Measurements from ENCODE around the gene ORM2.
"Not testable (repeated sequence)": the region's sequence is repeated elsewhere in the genome, so short reads cannot be mapped to it uniquely, and the experiment has no call there.

ORM2 gene

DNA sequence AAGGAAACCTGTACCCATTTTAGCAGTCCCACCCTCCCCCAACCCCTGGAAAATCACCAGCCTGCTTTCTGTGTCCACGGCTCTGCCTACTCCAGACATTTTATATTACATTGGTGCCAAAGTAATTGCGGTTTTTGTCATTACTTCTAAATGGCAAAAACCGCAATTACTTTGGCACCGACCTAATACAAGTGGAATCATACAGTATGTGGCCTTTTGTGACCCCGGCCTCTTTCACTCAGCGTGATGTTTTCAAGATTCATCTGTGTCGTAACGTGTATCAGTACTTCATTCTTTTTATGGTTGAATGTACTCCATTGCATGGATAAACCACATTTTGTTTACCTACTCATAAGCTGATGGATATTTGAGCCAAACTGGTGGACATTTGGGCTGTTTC lies 16.5 kb upstream of the ORM2 start:
- no peak for DNase-seq (ENCODE audit: low read depth in 1 of 2, low spot score in 1 of 2)

DNA sequence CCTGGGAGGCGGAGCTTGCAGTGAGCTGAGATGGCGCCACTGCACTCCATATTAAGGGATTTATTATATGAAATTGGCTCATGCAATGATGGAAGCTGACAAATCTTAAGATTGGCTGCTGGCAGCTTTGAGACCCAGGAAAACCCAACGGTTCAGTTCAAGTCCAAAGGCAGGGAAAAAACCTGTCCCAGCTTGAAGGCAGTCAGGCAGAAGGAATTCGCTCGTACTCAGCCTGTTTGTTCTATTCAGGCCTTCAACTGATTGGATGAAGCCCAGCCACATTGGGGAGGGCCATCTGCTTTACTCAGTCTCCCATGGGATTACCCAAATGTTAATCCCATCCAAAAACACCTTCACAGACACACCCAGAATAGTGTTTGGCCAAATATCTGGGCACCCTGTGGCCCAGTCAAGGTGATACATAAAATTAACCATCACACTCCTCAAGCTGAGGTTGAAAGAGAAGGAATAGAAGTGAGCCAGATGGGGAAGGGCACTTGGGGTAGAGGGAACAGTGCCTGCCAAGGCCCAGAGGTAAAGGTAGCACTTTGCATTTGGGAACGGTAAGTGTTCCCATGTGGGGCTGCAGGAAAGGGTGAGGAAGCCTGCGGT lies 15.3 kb upstream of the ORM2 start:
- no peak for DNase-seq (ENCODE audit: low read depth in 1 of 2, low spot score in 1 of 2)

DNA sequence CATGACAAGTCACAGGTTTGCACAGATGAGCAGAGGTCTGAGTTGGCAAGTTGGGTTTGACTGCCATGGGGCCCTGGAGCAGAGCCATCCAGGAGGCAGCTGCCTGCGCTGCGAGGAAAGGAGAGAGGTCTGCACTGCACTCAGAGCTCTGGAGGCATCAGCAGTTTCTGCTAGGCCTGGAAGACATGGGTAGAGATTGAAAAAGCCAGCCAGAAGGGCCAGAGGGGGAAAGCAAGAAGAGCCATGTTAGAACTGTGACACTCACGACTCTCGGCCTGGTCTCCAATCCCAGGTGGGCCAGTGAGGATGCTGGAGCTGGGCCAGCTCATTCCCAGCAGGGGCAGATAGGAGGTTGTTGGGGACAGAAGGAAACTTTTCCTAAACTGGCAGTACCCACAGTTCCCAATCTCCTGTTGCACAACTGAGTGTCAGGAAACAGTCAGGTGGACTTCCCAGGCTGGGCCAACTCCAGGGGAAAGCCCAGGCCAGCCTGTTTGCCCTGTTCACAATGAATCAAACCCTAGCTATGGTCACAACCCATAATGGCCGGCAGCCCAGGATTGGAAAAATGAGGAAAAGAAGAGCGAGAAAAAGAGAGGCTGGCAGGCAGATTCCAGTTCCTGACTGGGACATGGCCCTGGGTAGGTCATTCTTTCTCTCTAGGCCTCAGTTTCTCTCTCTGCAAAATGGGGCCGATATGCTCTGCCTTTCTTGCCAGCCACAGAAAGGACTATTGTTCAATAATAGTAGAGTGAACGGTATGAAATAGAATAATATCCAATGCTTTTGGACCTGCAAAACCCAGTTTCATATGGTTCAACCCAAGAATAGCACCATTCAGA lies 14.6 kb upstream of the ORM2 start:
- no peak for DNase-seq (ENCODE audit: low read depth in 1 of 2, low spot score in 1 of 2)

DNA sequence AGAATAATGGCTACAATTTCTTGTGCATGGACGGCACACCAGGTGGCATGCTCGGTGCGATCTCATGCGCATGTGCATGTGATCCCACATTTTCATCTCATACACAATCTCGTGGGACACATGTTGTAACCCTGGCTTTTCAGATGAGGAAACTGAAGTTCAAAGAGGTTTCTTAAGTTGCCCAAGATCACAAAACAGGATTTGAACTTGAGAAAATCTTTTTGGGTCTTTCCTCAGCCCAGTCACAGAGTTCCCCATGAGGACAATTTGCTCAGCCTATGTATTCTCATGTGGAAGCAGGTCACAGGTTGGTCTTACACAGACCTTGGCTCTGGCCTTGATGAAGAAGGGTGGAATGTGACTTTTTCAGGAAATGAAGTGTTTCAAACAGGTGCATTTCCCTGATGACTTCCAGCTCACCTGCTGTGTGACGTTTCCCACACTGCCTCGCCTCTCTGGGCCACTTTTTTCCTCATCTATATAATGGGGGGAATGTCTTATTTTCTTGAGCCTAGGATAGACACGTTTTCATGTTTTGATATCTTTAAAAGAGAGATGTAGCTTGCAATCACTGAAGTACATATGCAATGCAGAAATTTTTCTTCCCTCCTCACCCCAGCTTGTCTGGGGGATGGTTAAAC lies 13.8 kb upstream of the ORM2 start:
- no peak for DNase-seq (ENCODE audit: low read depth in 1 of 2, low spot score in 1 of 2)

DNA sequence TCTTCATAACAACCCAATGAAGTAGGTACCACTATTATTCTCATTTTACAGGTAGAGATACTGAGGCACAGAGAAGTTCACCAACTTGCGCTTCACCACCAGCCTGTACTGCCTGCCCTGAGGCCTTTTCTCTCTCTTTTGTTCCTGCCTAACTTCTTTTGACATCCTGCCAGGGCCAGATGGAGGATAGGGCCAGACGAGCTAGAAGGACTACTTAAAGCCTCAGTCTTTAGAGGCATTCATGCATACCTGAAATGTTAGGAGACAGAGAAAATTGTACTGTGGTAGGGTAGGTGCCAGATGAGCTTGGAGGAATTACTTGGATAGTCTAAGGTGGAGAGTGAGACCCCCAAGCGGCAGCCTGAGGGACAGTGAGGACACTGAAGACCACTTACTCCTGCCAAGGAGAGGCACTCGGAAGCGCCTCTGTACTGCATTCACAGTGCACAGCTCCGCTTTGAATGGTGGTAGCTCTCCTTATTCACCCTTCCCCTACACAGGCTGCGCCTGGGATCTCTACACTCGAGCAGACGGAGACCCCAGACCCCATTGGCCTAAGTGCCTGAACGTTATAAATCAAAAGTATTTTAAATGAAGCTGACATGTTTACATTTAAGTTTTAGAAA lies 13.0 kb upstream of the ORM2 start:
- DNase-seq (ENCODE audit: low read depth in 1 of 2, low spot score in 1 of 2) = no peak

DNA sequence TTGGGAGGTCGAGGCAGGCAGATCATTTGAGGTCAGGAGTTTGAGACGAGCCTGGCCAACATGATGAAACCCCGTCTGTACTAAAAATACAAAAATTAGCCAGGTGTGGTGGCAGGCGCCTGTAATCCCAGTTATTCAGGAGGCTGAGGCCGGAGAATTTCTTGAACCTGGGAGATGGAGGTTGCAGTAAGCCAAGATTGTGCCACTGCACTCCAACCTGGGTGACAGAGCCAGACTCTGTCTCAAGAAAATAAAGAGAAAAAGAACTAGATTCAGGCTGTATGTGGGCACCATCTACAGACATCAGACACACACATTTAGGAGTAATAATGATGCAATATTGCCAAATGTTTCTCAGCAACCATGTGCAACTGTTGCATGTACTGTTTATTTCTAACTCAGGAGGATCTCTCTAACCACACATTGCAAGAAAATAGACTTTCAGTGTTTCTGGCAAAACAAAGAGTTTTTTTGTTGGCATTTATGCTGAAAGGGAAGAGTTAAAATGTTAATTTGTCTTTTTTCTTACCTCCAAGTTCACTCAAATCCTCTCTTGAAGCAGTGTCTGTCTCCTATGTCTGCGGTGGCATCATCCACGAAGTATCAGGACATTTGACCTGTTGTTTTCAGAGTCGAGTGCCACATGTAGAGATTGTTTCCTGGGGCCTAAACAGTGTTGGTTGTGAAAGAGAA lies 11.9 kb upstream of the ORM2 start:
- no peak for DNase-seq (ENCODE audit: low read depth in 1 of 2, low spot score in 1 of 2)

DNA sequence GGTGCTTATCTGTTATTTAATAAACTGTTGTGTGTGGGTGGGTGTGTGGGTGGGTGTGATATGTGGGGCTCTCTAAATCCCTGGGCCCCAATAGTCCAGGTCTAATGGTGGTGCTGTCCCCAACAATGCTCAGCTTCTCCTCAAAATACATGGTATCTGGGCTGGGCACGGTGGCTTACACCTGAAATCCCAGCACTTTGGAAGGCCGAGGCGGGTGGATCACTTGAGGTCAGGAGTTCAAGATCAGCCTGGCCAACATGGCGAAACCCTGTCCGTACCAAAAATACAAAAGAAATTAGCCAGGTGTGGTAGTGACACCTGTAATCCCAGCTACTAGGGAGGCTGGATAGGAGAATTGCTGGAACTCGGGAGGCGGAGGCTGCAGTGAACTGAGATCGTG lies 11.3 kb upstream of the ORM2 start:
- DNase-seq (ENCODE audit: low read depth in 1 of 2, low spot score in 1 of 2) = no peak

DNA sequence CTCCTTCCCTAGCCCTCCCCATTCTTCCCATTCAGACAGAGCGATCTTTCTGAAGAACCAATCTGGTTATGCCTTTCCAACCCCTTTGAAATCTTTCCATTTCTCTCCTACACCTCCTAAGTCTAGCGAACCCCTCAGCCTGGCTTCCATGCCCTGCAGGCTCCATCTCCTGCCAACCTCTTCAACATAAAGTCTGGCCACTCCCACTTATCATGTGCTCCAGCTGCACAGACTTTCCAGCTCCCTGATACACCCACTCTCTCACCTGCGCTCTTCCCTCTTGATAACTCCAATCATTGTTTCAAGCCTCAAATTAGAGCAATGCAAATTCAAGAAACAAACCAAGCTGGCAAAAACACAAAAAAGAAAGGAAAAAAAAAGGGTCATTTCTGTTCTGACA lies 10.5 kb upstream of the ORM2 start:
- DNase-seq (ENCODE audit: low read depth in 1 of 2, low spot score in 1 of 2) = no peak

DNA sequence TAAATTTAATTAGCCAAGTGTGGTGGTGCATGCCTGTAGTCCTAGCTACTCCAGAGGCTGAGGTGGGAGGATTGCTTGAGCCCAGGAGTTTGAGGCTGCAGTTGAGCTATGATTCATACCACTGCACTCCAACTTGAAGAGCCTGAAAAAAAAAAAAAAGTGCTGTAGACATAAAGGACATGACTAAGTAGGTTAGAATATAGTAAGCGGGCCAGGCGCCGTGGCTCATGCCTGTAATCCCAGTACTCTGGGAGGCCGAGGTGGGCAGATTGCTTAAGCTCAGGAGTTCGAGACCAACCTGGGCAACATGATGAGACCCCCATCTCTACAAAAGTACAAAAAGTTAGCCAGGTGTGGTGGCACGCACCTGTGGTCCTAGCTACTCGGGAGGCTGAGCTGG lies 9.0 kb upstream of the ORM2 start:
- DNase-seq (ENCODE audit: low read depth in 1 of 2, low spot score in 1 of 2) = not testable (repeated sequence)

DNA sequence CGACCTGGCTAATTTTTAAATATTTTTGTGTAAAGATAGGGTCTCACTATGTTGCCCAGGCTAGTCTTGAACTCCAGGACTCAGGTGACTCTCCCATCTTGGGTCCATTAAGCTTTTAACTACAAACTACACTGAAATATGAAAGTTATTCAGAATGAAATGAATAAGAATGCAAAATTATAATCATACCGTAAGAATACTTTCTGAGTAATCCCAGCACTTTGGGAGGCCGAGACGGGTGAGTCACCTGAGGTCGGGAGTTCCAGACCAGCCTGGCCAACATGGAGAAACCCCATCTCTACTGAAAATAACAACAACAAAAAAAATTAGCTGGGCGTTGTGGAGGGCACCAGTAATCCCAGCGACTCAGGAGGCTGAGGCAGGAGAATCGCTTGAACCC lies 7.9 kb upstream of the ORM2 start:
- DNase-seq (ENCODE audit: low read depth in 1 of 2, low spot score in 1 of 2) = no peak

DNA sequence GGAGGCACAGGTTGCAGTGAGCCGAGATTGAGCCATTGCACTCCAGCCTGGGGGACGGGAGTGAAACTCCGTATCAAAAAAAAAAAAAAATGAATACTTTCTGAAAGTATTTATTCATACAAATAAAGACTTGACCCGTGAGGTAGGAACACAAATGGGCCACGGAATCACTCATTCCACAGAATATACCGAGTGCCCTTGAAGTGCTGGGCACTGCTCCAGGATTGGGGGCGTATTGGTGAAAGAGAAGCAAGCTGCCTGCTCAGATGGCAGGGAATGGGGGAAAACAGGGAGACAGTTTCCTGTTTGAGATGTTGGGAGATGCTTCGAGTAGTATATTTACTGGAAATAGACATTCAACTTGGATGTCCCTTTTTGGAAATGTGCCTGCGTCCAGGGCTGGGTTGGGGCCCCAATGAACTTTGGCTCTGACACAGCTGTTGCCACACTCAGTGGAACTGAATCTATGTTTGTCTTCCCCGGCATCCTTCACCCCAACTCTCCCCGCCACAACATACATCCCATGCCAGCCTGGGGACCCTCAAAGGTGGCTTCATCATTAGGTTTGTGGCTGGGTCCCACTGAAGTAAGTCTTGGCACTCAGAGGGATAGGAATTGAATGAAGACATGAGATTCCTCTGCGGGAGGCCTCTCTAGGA lies 7.4 kb upstream of the ORM2 start:
- not testable (repeated sequence) for DNase-seq (ENCODE audit: low read depth in 1 of 2, low spot score in 1 of 2)

DNA sequence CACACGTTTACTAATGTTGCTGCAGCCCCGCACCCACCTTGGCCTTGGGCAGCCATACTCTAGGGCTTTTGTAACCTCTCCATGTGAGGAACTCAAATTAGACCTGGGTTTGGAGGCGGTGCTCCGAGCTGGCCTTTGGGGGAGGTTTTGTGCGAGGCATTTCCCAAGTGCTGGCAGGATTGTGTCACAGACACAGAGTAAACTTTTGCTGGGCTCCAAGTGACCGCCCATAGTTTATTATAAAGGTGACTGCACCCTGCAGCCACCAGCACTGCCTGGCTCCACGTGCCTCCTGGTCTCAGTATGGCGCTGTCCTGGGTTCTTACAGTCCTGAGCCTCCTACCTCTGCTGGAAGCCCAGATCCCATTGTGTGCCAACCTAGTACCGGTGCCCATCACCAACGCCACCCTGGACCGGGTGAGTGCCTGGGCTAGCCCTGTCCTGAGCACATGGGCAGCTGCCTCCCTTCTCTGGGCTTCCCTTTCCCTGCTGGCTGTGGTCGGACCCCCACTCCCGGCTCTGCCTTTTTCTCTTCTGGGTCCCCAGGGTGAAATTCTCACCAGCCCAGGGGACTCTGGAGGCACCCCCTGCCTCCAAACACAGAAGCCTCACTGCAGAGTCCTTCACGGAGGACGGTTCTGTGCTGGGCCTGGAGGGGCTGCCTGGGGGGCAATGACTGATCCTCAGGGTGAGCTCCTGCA lies 6.7 kb upstream of the ORM2 start, which contains the start of gene ORM1:
Gene ORM1, plus strand, starts transcription at position 268 of the 701 bp plus-strand sequence. Its CDS starts 36 bp downstream, at position 304.
- DNase-seq (ENCODE audit: low read depth in 1 of 2, low spot score in 1 of 2) = not testable (repeated sequence)

DNA sequence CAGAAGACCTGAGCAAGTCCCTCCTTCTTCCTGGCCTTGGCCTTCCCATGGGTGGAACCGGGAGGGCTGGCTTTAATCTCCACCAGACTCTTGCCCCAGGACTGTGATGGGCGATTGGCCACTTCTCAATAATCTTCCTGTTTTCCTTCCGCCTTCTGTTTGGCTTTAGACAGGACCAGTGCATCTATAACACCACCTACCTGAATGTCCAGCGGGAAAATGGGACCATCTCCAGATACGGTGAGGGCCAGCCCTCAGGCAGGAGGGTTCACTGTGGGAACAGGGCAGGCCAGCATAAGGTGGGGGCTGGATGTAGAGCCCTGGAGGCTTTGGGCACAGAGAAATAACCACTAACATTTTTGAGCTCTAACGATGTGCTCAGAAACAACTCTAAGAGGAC lies 5.8 kb upstream of the ORM2 start:
- DNase-seq (ENCODE audit: low read depth in 1 of 2, low spot score in 1 of 2) = not testable (repeated sequence)

DNA sequence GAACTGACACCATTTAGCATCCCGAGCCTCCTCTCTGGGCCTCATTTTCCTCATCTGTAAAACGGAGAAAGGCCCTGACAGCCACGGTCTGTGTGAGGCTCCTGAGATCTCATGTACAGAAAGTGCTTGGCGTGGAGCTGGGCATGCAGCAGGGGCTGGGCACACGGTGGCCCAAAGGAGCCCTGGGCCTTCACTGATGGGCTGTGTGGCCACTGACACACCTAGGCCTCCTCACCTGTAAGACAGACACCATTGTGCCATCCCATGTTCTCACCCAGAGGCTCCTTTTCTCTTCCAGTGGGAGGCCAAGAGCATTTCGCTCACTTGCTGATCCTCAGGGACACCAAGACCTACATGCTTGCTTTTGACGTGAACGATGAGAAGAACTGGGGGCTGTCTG lies 5.2 kb upstream of the ORM2 start:
- no peak for DNase-seq (ENCODE audit: low read depth in 1 of 2, low spot score in 1 of 2)

DNA sequence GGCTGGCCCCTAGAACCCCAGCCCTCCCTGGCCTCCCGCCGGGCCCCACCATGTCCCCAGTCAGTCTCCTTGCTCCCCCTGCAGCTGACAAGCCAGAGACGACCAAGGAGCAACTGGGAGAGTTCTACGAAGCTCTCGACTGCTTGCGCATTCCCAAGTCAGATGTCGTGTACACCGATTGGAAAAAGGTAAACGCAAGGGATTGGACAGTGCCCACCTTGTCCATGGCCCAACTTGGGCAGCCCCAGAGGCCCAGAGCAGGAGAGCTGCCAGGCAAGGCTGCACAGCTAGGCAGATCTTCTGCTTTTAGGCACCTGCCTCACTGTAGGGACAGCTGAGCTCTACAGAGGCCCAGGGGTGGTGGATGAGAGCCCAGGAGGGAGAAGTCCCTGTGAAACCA lies 4.7 kb upstream of the ORM2 start:
- DNase-seq (ENCODE audit: low read depth in 1 of 2, low spot score in 1 of 2) = not testable (repeated sequence)

DNA sequence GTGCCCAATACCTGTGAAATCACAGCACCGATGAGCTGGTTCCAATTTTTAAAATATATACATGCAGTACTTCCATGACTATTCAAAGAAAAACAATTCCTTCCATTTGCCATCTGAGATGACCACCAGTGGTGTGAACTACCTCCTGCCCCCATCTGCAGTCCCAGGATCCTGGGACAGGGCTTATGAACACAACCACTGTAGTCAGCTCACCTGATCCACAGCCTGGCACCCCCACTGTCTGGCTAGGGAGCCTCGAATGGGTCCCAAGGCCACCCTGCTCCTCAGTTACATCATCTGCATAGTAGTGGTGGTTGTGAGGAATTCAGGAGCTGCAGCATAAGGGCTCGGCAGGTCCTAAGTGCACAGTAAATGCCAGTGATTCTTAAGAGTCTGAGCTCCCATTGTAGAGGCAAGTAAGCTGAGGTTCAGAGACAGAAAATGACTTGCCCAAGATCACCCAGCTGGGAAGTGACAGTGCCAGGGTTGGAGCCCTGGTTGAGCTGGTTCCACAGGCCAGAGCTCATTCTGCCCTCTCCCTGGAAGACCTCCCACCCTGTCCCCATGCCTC lies 3.9 kb upstream of the ORM2 start:
- DNase-seq (ENCODE audit: low read depth in 1 of 2, low spot score in 1 of 2) = not testable (repeated sequence)

DNA sequence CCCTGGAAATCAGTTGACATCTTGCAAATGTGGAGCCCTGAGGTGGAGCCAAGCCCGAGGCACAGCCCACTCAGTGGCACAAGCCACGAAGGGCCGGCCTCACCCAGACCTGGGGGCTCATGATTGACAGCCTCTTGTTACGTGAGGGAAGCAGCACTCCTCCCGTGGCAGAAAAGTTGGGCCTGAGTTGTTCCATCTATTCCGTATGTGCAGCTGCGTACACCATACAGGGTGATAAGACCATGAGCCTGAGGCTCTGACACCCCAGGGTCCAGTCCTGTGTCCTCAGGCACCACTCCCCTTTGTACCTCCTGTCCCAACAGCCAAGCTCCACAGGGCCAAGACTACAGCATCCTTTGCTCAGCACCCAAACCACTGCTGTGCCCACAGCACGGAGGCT lies 1.9 kb upstream of the ORM2 start:
- DNase-seq (ENCODE audit: low read depth in 1 of 2, low spot score in 1 of 2) = no peak

DNA sequence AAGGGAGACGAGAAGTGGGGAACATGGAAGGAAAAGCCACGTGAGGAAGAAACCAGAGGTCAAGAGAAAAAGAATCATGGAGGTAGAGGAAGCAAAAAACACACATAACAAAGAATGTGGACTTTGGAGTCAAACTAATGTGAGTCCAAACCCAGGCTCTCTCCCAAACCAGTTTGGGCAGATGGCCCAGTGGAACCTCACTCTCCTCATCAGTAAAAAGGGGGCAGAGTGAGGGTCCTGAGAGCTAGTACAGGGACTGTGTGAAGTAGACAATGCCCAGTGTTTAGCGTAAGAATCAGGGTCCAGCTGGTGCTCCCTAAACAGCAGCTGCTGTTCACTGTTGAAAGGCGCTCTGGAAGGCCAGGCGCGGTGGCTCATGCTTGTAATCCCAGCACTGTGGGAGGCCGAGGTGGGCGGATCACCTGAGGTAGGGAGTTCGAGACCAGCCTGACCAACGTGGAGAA lies 1.3 kb upstream of the ORM2 start:
- not testable (repeated sequence) for DNase-seq (ENCODE audit: low read depth in 1 of 2, low spot score in 1 of 2)

DNA sequence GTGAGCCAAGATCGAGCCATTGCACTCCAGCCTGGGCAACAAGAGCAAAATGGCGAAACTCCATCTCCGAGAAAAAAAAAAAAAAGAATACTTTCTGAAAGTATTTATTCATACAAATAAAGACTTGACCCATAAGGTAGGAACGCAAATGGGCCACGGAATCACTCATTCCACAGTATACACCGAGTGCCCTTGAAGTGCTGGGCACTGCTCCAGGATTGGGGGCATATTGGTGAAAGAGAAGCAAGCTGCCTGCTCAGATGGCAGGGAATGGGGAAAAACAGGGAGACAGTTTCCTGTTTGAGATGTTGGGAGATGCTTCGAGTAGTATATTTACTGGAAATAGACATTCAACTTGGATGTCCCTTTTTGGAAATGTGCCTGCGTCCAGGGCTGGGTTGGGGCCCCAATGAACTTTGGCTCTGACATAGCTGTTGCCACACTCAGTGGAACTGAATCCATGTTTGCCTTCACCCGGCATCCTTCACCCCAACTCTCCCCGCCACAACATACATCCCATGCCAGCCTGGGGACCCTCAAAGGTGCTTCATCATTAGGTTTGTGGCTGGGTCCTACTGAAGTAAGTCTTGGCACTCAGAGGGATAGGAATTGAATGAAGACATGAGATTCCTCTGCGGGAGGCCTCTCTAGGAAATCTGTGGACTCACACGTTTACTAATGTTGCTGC lies 588 bp upstream of the ORM2 start:
- not testable (repeated sequence) for DNase-seq (ENCODE audit: low read depth in 1 of 2, low spot score in 1 of 2)

Data from stimulated activated CD4-positive, alpha-beta T cell treated with anti-CD3 and anti-CD28 coated beads, Interleukin-15, amount 100 ng/mL, for 1 hour (primary cell).